PFSK-1 (cell line): Measurements from ENCODE around the gene C18orf54.

Experiments used
- FOXP2 ChIP-seq: optimal IDR thresholded peaks from 2 replicates; pipeline ENCODE3; 2011; ENCODE audit warnings: borderline replicate concordance, control low read depth, inconsistent platforms; ENCODE audit not compliant: insufficient read depth; ENCODE audit errors: extremely low read length, extremely low read depth
- POLR2AphosphoS5 ChIP-seq: IDR thresholded peaks from 2 replicates; pipeline ENCODE4 v1.6.1; 2012; ENCODE audit warnings: low read depth, mild to moderate bottlenecking, control low read depth, low read length, moderate library complexity
- SIN3A ChIP-seq: IDR thresholded peaks from 2 replicates; pipeline ENCODE4 v1.6.1; 2012; ENCODE audit warnings: mild to moderate bottlenecking, low read length, moderate library complexity, borderline replicate concordance; ENCODE audit not compliant: insufficient read depth
- TAF1 ChIP-seq: IDR thresholded peaks from 2 replicates; pipeline ENCODE4 v1.6.1; 2012; ENCODE audit warnings: low read length, control low read depth, borderline replicate concordance; ENCODE audit not compliant: insufficient read depth
- TF ChIP-seq, protein P1 (sequence below), 2 experiments: IDR thresholded peaks; 2 replicates each; pipeline versions ENCODE4 v1.6.1 to v1.8.0; 2011 to 2012; ENCODE audit warnings: low read depth in 2 of 2, low read length in 2 of 2, control low read depth in 1 of 2, inconsistent platforms in 1 of 2, mild to moderate bottlenecking in 1 of 2, moderate library complexity in 1 of 2; ENCODE audit not compliant: insufficient read depth in 1 of 2

The C18orf54 gene

DNA sequence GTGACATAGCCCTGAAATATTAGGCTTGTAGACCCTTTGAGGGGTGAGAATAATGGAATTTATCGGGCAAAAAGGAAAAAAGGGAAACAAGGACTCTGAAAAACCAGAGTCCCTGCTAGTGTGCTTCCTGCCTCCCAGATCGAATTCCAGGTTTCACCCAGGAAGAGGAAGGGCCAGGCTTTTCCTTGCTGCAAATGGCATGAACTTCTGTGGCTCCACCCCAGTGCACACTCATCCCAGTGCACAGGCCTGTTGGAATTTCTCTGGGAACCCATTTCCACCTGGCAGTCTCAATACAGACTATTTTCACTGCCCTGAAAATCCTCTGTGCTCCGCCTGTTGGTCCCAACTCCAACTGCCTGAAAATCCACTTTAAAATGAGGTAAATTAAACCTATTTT is 29.9 kb downstream of the C18orf54 start:
- no peak for TF ChIP-seq TAF1
- no peak for TF ChIP-seq FOXP2
- TF ChIP-seq, protein P1, sequence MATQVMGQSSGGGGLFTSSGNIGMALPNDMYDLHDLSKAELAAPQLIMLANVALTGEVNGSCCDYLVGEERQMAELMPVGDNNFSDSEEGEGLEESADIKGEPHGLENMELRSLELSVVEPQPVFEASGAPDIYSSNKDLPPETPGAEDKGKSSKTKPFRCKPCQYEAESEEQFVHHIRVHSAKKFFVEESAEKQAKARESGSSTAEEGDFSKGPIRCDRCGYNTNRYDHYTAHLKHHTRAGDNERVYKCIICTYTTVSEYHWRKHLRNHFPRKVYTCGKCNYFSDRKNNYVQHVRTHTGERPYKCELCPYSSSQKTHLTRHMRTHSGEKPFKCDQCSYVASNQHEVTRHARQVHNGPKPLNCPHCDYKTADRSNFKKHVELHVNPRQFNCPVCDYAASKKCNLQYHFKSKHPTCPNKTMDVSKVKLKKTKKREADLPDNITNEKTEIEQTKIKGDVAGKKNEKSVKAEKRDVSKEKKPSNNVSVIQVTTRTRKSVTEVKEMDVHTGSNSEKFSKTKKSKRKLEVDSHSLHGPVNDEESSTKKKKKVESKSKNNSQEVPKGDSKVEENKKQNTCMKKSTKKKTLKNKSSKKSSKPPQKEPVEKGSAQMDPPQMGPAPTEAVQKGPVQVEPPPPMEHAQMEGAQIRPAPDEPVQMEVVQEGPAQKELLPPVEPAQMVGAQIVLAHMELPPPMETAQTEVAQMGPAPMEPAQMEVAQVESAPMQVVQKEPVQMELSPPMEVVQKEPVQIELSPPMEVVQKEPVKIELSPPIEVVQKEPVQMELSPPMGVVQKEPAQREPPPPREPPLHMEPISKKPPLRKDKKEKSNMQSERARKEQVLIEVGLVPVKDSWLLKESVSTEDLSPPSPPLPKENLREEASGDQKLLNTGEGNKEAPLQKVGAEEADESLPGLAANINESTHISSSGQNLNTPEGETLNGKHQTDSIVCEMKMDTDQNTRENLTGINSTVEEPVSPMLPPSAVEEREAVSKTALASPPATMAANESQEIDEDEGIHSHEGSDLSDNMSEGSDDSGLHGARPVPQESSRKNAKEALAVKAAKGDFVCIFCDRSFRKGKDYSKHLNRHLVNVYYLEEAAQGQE (IDR thresholded peaks at IDR 0.05; ENCODE audit: insufficient read depth in 1 of 2, low read depth in 2 of 2, low read length in 2 of 2), result no peak
- no peak for TF ChIP-seq SIN3A
- TF ChIP-seq POLR2AphosphoS5, result no peak

- TF ChIP-seq POLR2AphosphoS5 (no peak), TAF1 (no peak), FOXP2 (peak; percentile 56)
- TF ChIP-seq, protein P1 (IDR thresholded peaks at IDR 0.05; ENCODE audit: insufficient read depth in 1 of 2, low read depth in 2 of 2, low read length in 2 of 2), result no peak
Measured at GRCh38 chr18:54388203-54389142, 30.8 kb downstream of the C18orf54 start.

GRCh38 chr18:54389143-54389505 is 31.4 kb downstream of the C18orf54 start:
- no peak for TF ChIP-seq FOXP2
- TF ChIP-seq, protein P1 (IDR thresholded peaks at IDR 0.05; ENCODE audit: insufficient read depth in 1 of 2, low read depth in 2 of 2, low read length in 2 of 2), result no peak
- TF ChIP-seq SIN3A, result no peak
- no peak for TF ChIP-seq POLR2AphosphoS5
- TF ChIP-seq TAF1, result no peak

- TF ChIP-seq SIN3A, result no peak
Measured at GRCh38 chr18:54390838-54391237, 33.1 kb downstream of the C18orf54 start.

GRCh38 chr18:54392543-54393023 is 34.9 kb downstream of the C18orf54 start:
- TF ChIP-seq TAF1 (no peak), FOXP2 (no peak), POLR2AphosphoS5 (no peak), SIN3A (no peak)
- TF ChIP-seq, protein P1 (IDR thresholded peaks at IDR 0.05; ENCODE audit: insufficient read depth in 1 of 2, low read depth in 2 of 2, low read length in 2 of 2), result no peak
